HG02571 (cell line): Measurements from ENCODE around the gene RAP1GAP.

ENCODE experiments used
- ATAC-seq: cut with Tn5 transposase; IDR thresholded peaks from one replicate; pipeline ENCODE4 v1.9.1; 2021; ENCODE audit warnings: mild to moderate bottlenecking, moderate library complexity; ENCODE audit not compliant: unreplicated experiment

Gene RAP1GAP

GRCh38 chr1:21663248-21663950 is 5.8 kb downstream of the RAP1GAP start:
- ATAC-seq: no peak

- ATAC-seq: no peak
Observed at GRCh38 chr1:21662426-21663247, 6.5 kb downstream of the RAP1GAP start.

GRCh38 chr1:21661886-21662285 is 7.3 kb downstream of the RAP1GAP start:
- ATAC-seq: no peak

DNA sequence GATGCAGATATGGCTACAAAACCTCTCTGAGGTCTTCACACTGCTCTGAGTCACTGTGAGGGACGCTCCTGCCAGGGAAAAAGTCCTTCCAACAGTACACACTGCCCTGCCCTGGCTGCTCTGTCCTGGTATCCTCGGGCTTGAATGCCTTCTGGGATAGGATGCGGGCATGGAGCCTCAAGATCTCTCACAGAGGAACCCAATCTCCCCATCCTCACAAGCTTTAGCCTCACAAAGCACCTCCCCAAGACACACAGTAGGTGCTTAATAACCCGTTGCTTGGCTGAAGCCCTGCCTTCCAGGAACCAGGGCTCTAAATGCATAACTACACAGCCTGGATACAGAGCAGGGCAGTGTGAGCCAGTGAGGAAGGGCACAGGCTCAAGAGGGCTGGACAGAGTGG is 9.2 kb downstream of the RAP1GAP start:
- ATAC-seq: no peak

DNA sequence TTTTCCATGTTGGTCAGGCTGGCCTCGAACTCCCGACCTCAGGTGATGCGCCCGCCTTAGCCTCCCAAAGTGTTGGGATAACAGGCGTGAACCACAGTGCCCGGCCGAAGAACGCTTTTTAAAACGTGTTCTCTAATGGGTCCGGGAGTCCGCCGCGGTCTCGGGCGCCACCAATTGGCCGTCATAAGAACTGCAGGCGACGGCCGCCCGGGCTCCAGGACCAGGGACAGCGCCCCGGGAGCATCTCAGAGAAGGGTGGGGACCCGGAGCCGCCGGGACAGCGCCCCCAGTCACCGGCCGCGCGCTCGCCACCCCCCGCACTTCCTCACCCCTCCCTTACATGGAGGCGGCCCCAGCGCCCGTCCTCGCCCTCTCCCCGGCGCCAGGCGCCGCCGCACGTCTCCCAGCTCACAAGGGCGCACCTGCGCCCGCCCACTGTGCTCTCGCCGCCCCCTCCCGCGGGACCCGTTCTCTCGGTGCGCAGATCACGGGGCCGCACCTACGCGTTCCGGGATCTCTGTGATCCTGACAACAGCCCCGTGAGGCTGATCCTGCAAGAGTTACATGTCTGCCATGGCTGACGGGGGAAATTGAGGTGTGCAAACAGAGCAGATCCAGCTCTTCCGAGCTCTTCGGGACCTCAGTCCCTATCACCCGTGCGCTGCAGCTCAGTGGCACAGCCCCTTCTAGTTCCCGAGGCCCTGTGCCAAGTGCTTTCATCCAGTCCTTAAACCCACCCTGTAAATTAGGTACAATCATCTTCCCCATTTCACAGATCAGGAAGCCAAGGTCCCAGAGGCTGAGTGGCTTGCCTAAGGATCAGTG is 9.8 kb downstream of the RAP1GAP start:
- ATAC-seq: no peak

- ATAC-seq: no peak
Observed at GRCh38 chr1:21657456-21658190, 11.5 kb downstream of the RAP1GAP start.

DNA sequence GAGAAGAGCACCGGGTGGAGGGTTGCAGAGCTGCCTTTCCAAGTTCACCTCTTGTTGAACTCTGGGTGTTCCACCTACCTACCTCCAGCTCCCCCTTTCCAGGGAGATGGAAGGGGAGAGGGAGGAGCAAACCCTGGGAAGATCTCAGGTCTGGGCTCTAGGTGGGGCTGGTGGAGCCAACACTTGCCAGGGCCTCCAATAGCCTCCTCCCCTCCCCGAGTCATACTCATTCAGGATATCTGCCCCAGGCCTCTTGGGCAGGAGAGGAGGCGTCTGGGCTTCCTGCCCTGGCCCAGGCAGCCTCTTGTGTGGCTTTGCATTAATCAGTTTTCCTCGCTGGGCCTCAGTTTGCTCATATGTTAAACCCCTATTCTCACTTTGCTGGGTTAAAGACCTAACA is 13.4 kb downstream of the RAP1GAP start:
- no peak for ATAC-seq

- no peak for ATAC-seq
Observed at GRCh38 chr1:21655259-21655658, 13.9 kb downstream of the RAP1GAP start.

GRCh38 chr1:21654209-21654608 is 14.9 kb downstream of the RAP1GAP start:
- no peak for ATAC-seq

GRCh38 chr1:21653744-21654100 is 15.4 kb downstream of the RAP1GAP start:
- no peak for ATAC-seq

GRCh38 chr1:21652937-21653743 is 16.0 kb downstream of the RAP1GAP start:
- no peak for ATAC-seq

- no peak for ATAC-seq
Observed at GRCh38 chr1:21652101-21652936, 16.8 kb downstream of the RAP1GAP start.

GRCh38 chr1:21651214-21652042 is 17.7 kb downstream of the RAP1GAP start:
- no peak for ATAC-seq

- no peak for ATAC-seq
Observed at GRCh38 chr1:21650400-21650799, 18.8 kb downstream of the RAP1GAP start.

GRCh38 chr1:21649315-21649714 is 19.8 kb downstream of the RAP1GAP start:
- ATAC-seq: no peak

DNA sequence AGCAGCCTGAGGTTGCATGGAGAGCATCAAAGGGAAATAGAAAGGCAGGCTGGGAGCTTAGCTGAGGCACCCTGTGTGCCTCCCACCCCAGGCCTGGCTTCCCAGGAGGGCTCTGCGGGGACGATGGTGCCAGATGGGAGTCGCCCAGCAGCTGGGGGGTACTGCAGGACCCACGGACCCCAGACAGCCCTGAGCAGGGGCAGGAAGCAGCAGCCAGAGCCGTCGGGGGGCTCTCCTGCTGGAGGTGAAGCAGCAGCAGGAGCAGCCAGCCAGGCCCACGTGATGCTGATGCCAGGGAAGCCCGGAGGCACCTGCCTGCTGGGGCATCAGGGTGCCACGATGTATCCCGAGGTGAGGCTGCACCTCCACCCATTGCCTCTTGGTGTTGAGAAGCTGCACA is 20.4 kb downstream of the RAP1GAP start:
- no peak for ATAC-seq

GRCh38 chr1:21648352-21648730 is 20.8 kb downstream of the RAP1GAP start:
- no peak for ATAC-seq
